Measurements from ENCODE around the gene HSPA1A.
"Not testable (repeated sequence)": the region's sequence is repeated elsewhere in the genome, so short reads cannot be mapped to it uniquely, and the experiment has no call there.

HSPA1A gene

GRCh38 chr6:31836474-31837368 lies 21.4 kb downstream of the HSPA1A start:
- DNase-seq = no peak

GRCh38 chr6:31837369-31838113 lies 22.2 kb downstream of the HSPA1A start:
- DNase-seq = no peak

- DNase-seq = not testable (repeated sequence)
Observed at GRCh38 chr6:31838114-31838553, 22.8 kb downstream of the HSPA1A start.

GRCh38 chr6:31838968-31839367 lies 23.6 kb downstream of the HSPA1A start:
- DNase-seq = no peak

GRCh38 chr6:31839779-31840126 lies 24.4 kb downstream of the HSPA1A start:
- not testable (repeated sequence) for DNase-seq

GRCh38 chr6:31842053-31842452 lies 26.7 kb downstream of the HSPA1A start:
- DNase-seq = no peak

- no peak for DNase-seq
Observed at GRCh38 chr6:31844507-31844906, 29.2 kb downstream of the HSPA1A start.

- DNase-seq = no peak
Observed at GRCh38 chr6:31847276-31847978, 32.1 kb downstream of the HSPA1A start.

GRCh38 chr6:31850765-31851484 lies 35.6 kb downstream of the HSPA1A start:
- DNase-seq = no peak

GRCh38 chr6:31851485-31851832 lies 36.1 kb downstream of the HSPA1A start:
- no peak for DNase-seq

- not testable (repeated sequence) for DNase-seq
Observed at GRCh38 chr6:31851980-31852718, 36.8 kb downstream of the HSPA1A start.

GRCh38 chr6:31857774-31858173 lies 42.4 kb downstream of the HSPA1A start:
- not testable (repeated sequence) for DNase-seq

- no peak for DNase-seq
Observed at GRCh38 chr6:31858707-31859106, 43.4 kb downstream of the HSPA1A start.

- no peak for DNase-seq
Observed at GRCh38 chr6:31859923-31860322, 44.6 kb downstream of the HSPA1A start.

- no peak for DNase-seq
Observed at GRCh38 chr6:31860349-31860748, 45.0 kb downstream of the HSPA1A start.

- no peak for DNase-seq
Observed at GRCh38 chr6:31861150-31861549, 45.8 kb downstream of the HSPA1A start.

- no peak for DNase-seq
Observed at GRCh38 chr6:31861919-31862343, 46.6 kb downstream of the HSPA1A start.

GRCh38 chr6:31862344-31863235 lies 47.2 kb downstream of the HSPA1A start, which contains the start of gene NEU1:
TSS of gene NEU1 (minus strand) at chr6:31862821. CDS start at chr6:31862776, 45 bp downstream.
- DNase-seq = peak; percentile 100

GRCh38 chr6:31864123-31864562 lies 48.8 kb downstream of the HSPA1A start:
- not testable (repeated sequence) for DNase-seq

- no peak for DNase-seq
Observed at GRCh38 chr6:31864818-31865204, 49.5 kb downstream of the HSPA1A start.

Measured in NCI-H2029 (cell line).